Muscle of leg (tissue), 11 donors: ENCODE measurements around the gene ATP2B2. TPM values are rescaled to one million over a fixed set of nuclear protein-coding genes. Genes with fewer than 3 reads are reported as not detected.

Source experiments
- DNase-seq: peaks from one replicate; pipeline ENCODE4 v3.0.0; 2013
- H3K27ac ChIP-seq: one replicate; pipeline ENCODE4 v1.5.1; 2013; ENCODE audit warnings: mild to moderate bottlenecking, low read length, control low read depth
- H3K27me3 ChIP-seq: one replicate; pipeline ENCODE4 v1.6.1; 2013; ENCODE audit warnings: low read length; ENCODE audit not compliant: control insufficient read depth, insufficient read depth
- H3K36me3 ChIP-seq: one replicate; pipeline ENCODE4 v1.6.1; 2013; ENCODE audit warnings: low read length; ENCODE audit not compliant: control insufficient read depth, insufficient read depth
- H3K4me1 ChIP-seq: one replicate; pipeline ENCODE4 v1.6.1; 2013; ENCODE audit warnings: low read length; ENCODE audit not compliant: control insufficient read depth, insufficient read depth
- H3K4me3 ChIP-seq: one replicate; pipeline ENCODE4 v1.5.1; 2013; ENCODE audit warnings: low read length, control low read depth
- H3K9me3 ChIP-seq: replicated peaks from 2 replicates; pipeline ENCODE4 v1.6.1; 2013; ENCODE audit warnings: low read depth, low read length; ENCODE audit not compliant: control insufficient read depth
- WGBS: methylation state at CpG from one replicate; pipeline ENCODE4 v1.1.5; 2013; ENCODE audit warnings: missing lambda C conversion rate; ENCODE audit not compliant: insufficient coverage; 5-methylcytosine and 5-hydroxymethylcytosine counted together
- polyA plus RNA-seq, 8 donors: library from polyadenylated mRNA; unstranded; fragments of 120-200 nt; gene quantifications; one replicate each; pipeline versions ENCODE4 v1.2.1 to v1.2.3, GENCODE V29; 2013; ENCODE audit warnings: inconsistent platforms in 1 of 8, low replicate concordance in 1 of 8; ENCODE audit not compliant: insufficient read length in 8 of 8, insufficient read depth in 1 of 8
- total RNA-seq: library from RNA; stranded (reverse); fragments of 120-200 nt; gene quantifications from one replicate; pipeline ENCODE4 v1.2.4, GENCODE V29; 2013

ATP2B2 gene
- total and polyA plus RNA-seq, 9 donors, result 0.39 to 6.9 (median 3.6) TPM

GRCh38 chr3:10505791-10506585, 602 bp upstream of the ATP2B2 start:
- no peak overlapping the region for H3K4me3 ChIP-seq
- peaks cover 6% of the 10 kb centered on the region for H3K4me1 ChIP-seq
- no peak for DNase-seq
- H3K9me3 ChIP-seq, result no peaks in the 10 kb centered on the region
- H3K27ac ChIP-seq, result no peak overlapping the region
- 9% methylated on average over 10 of the region's 22 CpGs for WGBS
- H3K27me3 ChIP-seq, result peaks cover 48% of the 10 kb centered on the region
- no peaks in the 10 kb centered on the region for H3K36me3 ChIP-seq

- H3K27me3 ChIP-seq, result peaks cover 46% of the 10 kb centered on the region
- H3K9me3 ChIP-seq, result no peaks in the 10 kb centered on the region
- peaks cover 6% of the 10 kb centered on the region for H3K4me1 ChIP-seq
- no peak for DNase-seq
- H3K4me3 ChIP-seq, result no peak overlapping the region
- H3K36me3 ChIP-seq, result no peaks in the 10 kb centered on the region
- no peak overlapping the region for H3K27ac ChIP-seq
- 44% methylated on average over 21 of the region's 25 CpGs for WGBS
Observed at GRCh38 chr3:10504171-10505049, 976 bp downstream of the ATP2B2 start.

GRCh38 chr3:10503217-10503796, 2.1 kb downstream of the ATP2B2 start:
- WGBS, result 67% methylated on average over 14 of the region's 15 CpGs
- Histone ChIP-seq H3K4me1 (peaks cover 6% of the 10 kb centered on the region), H3K9me3 (no peaks in the 10 kb centered on the region), H3K27me3 (peaks cover 44% of the 10 kb centered on the region), H3K4me3 (no peak overlapping the region), H3K36me3 (no peaks in the 10 kb centered on the region), H3K27ac (no peak overlapping the region)
- DNase-seq, result no peak

GRCh38 chr3:10502185-10502880, 3.1 kb downstream of the ATP2B2 start:
- 76% methylated on average over 11 of the region's 12 CpGs for WGBS
- no peak overlapping the region for H3K4me3 ChIP-seq
- H3K27me3 ChIP-seq, result peaks cover 42% of the 10 kb centered on the region
- no peaks in the 10 kb centered on the region for H3K36me3 ChIP-seq
- DNase-seq, result no peak
- H3K27ac ChIP-seq, result no peak overlapping the region
- no peaks in the 10 kb centered on the region for H3K9me3 ChIP-seq
- peaks cover 6% of the 10 kb centered on the region for H3K4me1 ChIP-seq

GRCh38 chr3:10501664-10502052, 3.7 kb downstream of the ATP2B2 start:
- Histone ChIP-seq H3K27me3 (peaks cover 37% of the 10 kb centered on the region), H3K4me1 (peaks cover 6% of the 10 kb centered on the region), H3K9me3 (no peaks in the 10 kb centered on the region), H3K4me3 (no peak overlapping the region), H3K36me3 (no peaks in the 10 kb centered on the region), H3K27ac (no peak overlapping the region)
- DNase-seq, result no peak
- WGBS, result no CpG with 5 or more reads among the region's 3 CpGs

- peaks cover 33% of the 10 kb centered on the region for H3K27me3 ChIP-seq
- H3K36me3 ChIP-seq, result no peaks in the 10 kb centered on the region
- DNase-seq, result no peak
- 52% methylated on average over 14 of the region's 19 CpGs for WGBS
- H3K9me3 ChIP-seq, result no peaks in the 10 kb centered on the region
- no peak overlapping the region for H3K4me3 ChIP-seq
- H3K4me1 ChIP-seq, result peaks cover 6% of the 10 kb centered on the region
- H3K27ac ChIP-seq, result no peak overlapping the region
Observed at GRCh38 chr3:10500717-10501663, 4.4 kb downstream of the ATP2B2 start.

GRCh38 chr3:10498271-10498670, 7.1 kb downstream of the ATP2B2 start:
- no peak for DNase-seq
- Histone ChIP-seq H3K36me3 (no peaks in the 10 kb centered on the region), H3K27ac (no peak overlapping the region), H3K4me1 (no peaks in the 10 kb centered on the region), H3K27me3 (peaks cover 11% of the 10 kb centered on the region), H3K4me3 (no peak overlapping the region), H3K9me3 (no peaks in the 10 kb centered on the region)
- 71% methylated on average over 11 of the region's 11 CpGs for WGBS

GRCh38 chr3:10497439-10497838, 7.9 kb downstream of the ATP2B2 start:
- no peak overlapping the region for H3K4me3 ChIP-seq
- no peaks in the 10 kb centered on the region for H3K9me3 ChIP-seq
- WGBS, result 74% methylated on average over 4 of the region's 4 CpGs
- H3K27me3 ChIP-seq, result peaks cover 7% of the 10 kb centered on the region
- H3K36me3 ChIP-seq, result no peaks in the 10 kb centered on the region
- DNase-seq, result no peak
- H3K27ac ChIP-seq, result no peak overlapping the region
- no peaks in the 10 kb centered on the region for H3K4me1 ChIP-seq
